ENCODE measurements around the gene KCNH1.

DNA sequence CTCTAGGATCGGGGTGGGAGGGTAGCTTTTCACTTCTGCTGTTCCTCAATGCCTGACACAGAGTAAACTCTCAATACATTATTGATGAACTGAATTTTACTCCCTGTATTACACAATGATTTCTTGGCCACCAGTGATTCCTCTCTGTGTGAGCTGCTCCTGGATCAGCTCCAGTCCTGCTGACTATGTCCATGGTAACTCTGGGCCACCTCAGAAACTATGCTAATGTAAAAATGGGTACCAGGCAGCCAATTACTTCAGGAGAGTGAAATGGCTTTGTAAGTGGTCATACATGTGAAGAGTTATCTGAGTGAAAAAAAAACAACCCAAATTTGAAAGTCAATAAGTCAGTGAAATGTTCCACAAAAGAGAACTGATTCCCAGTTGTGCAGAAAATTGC, 311.0 kb downstream of the KCNH1 start:
- TF ChIP-seq, protein P1, sequence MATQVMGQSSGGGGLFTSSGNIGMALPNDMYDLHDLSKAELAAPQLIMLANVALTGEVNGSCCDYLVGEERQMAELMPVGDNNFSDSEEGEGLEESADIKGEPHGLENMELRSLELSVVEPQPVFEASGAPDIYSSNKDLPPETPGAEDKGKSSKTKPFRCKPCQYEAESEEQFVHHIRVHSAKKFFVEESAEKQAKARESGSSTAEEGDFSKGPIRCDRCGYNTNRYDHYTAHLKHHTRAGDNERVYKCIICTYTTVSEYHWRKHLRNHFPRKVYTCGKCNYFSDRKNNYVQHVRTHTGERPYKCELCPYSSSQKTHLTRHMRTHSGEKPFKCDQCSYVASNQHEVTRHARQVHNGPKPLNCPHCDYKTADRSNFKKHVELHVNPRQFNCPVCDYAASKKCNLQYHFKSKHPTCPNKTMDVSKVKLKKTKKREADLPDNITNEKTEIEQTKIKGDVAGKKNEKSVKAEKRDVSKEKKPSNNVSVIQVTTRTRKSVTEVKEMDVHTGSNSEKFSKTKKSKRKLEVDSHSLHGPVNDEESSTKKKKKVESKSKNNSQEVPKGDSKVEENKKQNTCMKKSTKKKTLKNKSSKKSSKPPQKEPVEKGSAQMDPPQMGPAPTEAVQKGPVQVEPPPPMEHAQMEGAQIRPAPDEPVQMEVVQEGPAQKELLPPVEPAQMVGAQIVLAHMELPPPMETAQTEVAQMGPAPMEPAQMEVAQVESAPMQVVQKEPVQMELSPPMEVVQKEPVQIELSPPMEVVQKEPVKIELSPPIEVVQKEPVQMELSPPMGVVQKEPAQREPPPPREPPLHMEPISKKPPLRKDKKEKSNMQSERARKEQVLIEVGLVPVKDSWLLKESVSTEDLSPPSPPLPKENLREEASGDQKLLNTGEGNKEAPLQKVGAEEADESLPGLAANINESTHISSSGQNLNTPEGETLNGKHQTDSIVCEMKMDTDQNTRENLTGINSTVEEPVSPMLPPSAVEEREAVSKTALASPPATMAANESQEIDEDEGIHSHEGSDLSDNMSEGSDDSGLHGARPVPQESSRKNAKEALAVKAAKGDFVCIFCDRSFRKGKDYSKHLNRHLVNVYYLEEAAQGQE (tag by site-specific recombination; IDR thresholded peaks at IDR 0.05), result no peak
- TF ChIP-seq ZNF274 (IDR thresholded peaks at IDR 0.05; ENCODE audit: low read length) (no peak), ZNF274 (tag by site-specific recombination; IDR thresholded peaks at IDR 0.05; ENCODE audit: borderline replicate concordance) (no peak), ZBTB8A (tag by site-specific recombination; IDR thresholded peaks at IDR 0.05) (no peak), ZNF830 (tag by site-specific recombination; IDR thresholded peaks at IDR 0.05; ENCODE audit: low read depth) (no peak), IKZF3 (tag by site-specific recombination; IDR thresholded peaks at IDR 0.05) (no peak)
- TF ChIP-seq, protein P2, sequence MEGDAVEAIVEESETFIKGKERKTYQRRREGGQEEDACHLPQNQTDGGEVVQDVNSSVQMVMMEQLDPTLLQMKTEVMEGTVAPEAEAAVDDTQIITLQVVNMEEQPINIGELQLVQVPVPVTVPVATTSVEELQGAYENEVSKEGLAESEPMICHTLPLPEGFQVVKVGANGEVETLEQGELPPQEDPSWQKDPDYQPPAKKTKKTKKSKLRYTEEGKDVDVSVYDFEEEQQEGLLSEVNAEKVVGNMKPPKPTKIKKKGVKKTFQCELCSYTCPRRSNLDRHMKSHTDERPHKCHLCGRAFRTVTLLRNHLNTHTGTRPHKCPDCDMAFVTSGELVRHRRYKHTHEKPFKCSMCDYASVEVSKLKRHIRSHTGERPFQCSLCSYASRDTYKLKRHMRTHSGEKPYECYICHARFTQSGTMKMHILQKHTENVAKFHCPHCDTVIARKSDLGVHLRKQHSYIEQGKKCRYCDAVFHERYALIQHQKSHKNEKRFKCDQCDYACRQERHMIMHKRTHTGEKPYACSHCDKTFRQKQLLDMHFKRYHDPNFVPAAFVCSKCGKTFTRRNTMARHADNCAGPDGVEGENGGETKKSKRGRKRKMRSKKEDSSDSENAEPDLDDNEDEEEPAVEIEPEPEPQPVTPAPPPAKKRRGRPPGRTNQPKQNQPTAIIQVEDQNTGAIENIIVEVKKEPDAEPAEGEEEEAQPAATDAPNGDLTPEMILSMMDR (tag by site-specific recombination; IDR thresholded peaks at IDR 0.05), result no peak
- TF ChIP-seq, protein P3, sequence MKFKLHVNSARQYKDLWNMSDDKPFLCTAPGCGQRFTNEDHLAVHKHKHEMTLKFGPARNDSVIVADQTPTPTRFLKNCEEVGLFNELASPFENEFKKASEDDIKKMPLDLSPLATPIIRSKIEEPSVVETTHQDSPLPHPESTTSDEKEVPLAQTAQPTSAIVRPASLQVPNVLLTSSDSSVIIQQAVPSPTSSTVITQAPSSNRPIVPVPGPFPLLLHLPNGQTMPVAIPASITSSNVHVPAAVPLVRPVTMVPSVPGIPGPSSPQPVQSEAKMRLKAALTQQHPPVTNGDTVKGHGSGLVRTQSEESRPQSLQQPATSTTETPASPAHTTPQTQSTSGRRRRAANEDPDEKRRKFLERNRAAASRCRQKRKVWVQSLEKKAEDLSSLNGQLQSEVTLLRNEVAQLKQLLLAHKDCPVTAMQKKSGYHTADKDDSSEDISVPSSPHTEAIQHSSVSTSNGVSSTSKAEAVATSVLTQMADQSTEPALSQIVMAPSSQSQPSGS (tag by site-specific recombination; IDR thresholded peaks at IDR 0.05; ENCODE audit: low read depth), result no peak

Data from HEK293 (cell line).